HG02938 (cell line): ENCODE results near the gene SLAIN1.
"Not testable (repeated sequence)": the region's sequence is repeated elsewhere in the genome, so short reads cannot be mapped to it uniquely, and the experiment has no call there.

ENCODE experiments used
- ATAC-seq: cut with Tn5 transposase; IDR thresholded peaks from one replicate; pipeline ENCODE4 v1.9.1; 2021; ENCODE audit warnings: mild to moderate bottlenecking, moderate library complexity; ENCODE audit not compliant: unreplicated experiment

Gene SLAIN1

GRCh38 chr13:77697217-77698103 is at the start of gene SLAIN1:
SLAIN1 (plus strand) TSS chr13:77697687; CDS start chr13:77697914, 227 bp downstream.
- ATAC-seq: peak; percentile 62

GRCh38 chr13:77650409-77650808 is 47.1 kb upstream of the SLAIN1 start:
- no peak for ATAC-seq

DNA sequence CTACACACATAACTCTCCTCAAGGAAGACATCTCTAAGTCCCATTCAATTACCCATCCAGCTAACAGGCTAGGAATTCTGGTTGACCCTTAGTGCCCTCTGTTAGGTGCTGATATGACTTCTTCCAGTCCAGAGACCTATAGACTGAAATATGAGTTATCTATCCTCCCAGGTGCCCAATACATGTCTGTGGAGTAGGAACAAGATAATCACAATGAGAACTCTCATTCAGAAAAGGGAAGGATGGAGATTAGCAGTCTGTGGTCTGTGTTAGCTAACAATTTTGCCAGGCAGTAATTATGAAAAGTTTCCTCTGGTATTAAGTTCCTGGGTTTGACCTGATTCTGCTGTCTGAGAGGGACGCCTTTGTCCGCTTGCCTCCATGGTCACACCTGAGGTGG is 44.2 kb upstream of the SLAIN1 start:
- ATAC-seq: no peak

GRCh38 chr13:77660016-77660415 is 37.5 kb upstream of the SLAIN1 start:
- not testable (repeated sequence) for ATAC-seq

DNA sequence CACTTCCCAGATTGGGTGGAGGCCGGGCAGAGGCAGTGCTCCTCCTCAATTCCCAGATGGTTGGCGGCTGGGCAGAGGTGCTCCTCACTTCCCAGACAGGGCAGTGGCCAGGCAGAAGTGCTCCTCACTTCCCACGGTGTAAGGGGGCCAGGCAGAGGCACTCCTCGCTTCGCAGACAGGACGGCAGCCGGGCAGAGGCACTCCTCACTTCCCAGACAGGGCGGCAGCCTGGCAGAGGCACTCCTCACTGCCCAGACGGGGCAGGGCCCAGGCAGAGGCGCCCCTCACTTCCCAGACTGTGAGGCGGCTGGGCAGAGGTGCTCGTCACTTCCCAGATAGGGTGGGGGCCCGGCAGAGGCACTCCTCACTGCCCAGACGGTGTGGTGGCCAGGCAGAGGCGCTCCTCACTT is 36.6 kb upstream of the SLAIN1 start:
- no peak for ATAC-seq

DNA sequence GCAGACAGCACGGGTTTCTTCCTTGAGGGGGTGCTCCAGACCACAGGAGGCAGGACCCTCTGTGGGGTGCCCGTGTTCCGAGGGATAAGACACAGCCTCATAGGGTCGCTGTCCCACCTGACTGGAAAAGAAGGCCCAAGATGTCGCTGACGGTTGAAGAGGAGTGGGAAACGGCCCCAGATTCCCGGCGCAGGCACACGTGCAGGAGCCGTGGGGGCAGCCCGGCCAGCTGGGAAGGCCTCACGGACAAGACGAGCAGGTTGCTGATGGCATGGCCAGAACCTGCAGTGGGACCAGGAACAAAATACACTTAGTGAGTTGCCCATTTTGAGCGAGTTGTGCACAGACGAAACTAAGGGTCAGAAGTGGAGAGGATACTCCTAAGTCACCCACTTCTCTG is 35.2 kb upstream of the SLAIN1 start:
- not testable (repeated sequence) for ATAC-seq

DNA sequence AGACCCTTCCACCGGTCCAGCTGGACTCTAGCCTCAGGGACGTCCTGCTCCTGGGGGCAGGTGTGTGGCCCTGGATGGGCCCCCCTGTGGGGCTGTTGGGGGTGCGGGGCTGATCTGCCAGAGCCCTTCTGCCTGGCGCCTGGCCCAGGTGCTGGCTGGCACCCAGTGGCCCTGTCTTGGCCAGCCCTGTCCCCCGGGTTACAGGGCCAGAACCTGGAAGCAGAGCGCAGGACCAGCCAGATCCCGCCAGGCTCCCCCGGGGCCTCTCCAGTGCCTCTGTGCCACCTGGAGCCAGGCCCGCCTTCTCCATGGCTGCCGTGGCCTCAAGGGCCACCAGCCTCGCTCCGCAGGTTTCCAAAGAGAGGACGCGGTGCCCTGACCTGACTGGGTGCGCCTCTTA is 34.7 kb upstream of the SLAIN1 start:
- not testable (repeated sequence) for ATAC-seq

GRCh38 chr13:77674852-77675251 is 22.6 kb upstream of the SLAIN1 start:
- no peak for ATAC-seq

DNA sequence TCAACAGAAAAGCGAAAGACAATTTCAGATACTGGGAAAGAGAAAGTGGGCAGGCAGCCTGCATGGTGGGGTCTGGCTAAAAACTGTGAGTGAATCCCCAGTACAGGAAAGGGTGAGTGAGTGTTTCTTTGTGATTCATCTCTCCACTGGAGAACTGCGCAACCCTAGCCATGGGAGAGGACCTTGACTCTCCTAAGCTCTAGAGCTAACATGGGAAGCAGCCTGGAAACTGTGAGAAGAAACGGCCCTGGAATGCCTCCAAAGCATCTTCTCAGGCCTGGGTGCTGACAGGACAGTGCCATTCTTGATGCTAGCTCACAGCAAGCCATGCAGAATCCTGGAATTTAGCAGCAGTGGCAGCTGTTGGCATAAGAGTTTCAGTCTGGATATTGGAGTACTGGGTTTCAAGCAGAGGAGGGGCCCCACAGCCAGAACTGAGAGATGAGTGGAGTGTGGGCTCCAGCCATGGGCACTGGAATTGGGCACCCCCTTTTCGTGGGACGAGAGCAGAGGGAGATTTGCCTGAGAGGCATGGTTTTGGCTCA is 18.7 kb upstream of the SLAIN1 start:
- no peak for ATAC-seq

DNA sequence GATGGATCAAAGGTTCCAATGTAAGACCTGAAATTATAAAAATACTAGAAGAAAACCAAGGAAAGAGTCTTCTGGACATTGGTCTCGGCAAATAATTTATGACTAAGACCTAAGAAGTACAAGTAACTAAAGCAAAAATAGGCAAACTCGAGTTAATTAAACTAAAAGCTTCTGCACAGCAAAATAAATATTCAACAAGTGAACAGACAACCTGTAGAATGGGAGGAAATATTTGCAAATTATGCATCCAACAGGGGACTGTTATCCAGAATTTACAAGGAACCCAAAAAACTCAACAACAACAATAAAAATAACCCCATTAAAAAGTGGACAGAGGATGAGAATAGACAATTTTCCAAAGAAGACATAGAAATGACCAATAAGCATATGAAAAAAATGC is 9.7 kb upstream of the SLAIN1 start:
- no peak for ATAC-seq

- ATAC-seq: no peak
These were observed 5.6 kb upstream of the SLAIN1 start for GRCh38 chr13:77691871-77692270.

GRCh38 chr13:77692746-77693448 is 4.6 kb upstream of the SLAIN1 start:
- ATAC-seq: no peak

- no peak for ATAC-seq
These were observed 4.0 kb upstream of the SLAIN1 start for GRCh38 chr13:77693449-77693940.

GRCh38 chr13:77696006-77696878 is 1.2 kb upstream of the SLAIN1 start:
- no peak for ATAC-seq

DNA sequence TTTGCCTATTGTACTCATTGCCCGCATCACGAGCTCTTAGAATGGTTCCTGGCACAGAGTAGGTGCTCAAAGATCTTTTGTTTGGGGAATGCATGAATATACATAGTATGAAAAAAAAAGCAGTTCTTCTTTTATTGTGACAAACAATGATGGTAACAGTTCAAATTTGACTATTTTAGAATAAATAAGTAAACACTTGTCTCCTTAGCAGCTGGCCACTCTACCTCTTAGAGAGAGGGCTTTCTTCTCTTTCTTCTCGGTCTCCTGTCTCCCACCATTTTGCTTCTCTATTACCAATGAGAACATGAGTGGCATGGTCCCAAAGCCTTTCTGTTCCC is 639 bp upstream of the SLAIN1 start:
- peak; percentile 7 for ATAC-seq

DNA sequence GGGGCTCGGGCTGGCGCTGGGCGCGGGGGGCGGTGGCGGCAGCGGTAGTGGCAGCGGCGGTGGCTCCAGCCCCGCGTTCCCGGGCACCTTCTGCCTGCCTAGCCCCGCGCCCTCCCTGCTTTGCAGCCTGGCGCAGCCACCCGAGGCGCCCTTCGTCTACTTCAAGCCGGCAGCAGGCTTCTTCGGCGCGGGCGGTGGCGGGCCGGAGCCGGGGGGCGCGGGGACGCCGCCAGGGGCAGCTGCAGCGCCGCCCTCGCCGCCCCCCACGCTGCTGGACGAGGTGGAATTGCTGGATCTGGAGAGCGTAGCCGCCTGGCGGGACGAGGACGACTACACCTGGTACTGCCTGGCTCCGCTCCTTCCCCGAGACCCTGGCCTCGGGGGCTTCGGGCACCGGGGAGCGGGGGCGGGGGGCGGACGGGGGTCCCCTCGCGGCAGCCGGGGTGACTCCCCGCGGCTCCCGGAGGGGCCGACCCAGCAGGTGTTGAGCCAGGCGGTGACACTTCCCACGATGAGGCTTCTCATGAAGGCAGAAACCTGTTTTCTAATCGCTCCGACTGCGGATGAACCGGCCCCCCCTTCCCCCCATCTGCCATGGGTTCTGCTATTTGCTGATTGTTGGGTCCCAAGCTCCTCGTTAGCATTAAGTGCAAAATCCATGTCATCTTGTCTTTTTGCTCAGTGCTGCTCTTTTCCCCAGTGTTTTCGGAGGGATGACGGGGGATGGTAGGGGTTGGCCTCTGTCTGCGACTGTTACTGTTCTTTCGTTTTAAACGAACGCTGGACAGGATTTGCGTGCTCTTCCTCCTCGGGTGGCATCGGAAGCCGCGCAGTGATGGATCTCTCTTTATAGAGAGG is 943 bp downstream of the SLAIN1 start:
- peak; percentile 16 for ATAC-seq

- ATAC-seq: no peak
These were observed 1.7 kb downstream of the SLAIN1 start for GRCh38 chr13:77699059-77699680.

DNA sequence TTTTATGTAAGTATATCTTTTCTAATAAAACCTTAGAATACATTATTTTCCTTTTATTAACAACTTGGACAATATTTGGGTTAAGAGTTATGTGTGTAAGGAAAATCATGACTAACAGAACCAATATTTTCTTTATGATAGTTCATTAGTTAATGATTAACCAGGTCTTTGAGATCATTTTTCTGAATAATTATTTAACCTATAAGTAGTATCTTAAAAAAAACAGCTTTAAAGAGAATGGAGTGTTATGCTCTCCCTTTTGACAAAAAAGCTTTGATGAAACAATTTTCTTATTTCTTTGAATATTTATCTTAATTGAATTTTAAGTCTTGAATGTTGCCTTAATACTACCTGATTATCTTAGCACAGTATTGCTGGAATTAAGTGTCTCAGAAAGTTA is 3.8 kb downstream of the SLAIN1 start:
- ATAC-seq: no peak

DNA sequence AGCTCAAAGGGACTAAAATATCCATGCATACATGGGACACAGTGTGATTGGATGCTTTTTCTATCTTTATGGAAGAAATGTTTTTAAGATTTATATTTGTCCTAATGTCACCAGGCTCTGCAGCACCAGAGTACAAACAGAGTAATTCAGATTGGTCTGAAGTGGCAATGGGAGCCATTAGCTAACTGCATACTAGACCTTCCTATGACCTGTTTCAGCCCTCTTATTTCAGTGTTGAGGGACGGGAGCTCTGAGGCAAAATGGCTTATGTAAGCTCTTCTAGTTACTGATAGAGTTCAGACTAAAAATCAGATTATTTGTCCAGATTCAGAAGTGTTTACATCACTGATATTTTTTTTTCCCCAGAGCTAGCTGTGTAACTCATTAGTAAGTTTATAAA is 4.9 kb downstream of the SLAIN1 start:
- ATAC-seq: no peak
